ENCODE measurements around the gene DPP6.
"Not testable (repeated sequence)": the region's sequence is repeated elsewhere in the genome, so short reads cannot be mapped to it uniquely, and the experiment has no call there.

DNA sequence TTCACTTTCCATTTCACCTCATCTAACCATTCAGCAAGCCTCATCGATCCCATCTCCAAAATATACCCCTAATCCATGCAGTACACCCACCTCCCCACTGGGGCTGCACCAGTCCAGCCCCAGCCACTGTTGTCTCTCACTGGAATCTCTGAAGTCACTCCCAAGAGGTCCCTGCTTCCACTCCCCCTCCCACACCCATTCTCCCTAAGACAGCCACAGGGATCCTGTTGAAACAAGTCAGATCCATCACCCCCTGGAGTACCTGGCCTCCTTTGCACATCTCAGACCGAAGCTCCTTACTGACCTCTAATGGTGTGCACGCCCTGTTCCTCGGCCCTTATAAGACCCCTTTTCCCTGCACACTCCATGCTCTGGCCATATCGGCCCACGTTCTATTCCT, 36.6 kb upstream of the DPP6 start:
- TF ChIP-seq, protein P1, sequence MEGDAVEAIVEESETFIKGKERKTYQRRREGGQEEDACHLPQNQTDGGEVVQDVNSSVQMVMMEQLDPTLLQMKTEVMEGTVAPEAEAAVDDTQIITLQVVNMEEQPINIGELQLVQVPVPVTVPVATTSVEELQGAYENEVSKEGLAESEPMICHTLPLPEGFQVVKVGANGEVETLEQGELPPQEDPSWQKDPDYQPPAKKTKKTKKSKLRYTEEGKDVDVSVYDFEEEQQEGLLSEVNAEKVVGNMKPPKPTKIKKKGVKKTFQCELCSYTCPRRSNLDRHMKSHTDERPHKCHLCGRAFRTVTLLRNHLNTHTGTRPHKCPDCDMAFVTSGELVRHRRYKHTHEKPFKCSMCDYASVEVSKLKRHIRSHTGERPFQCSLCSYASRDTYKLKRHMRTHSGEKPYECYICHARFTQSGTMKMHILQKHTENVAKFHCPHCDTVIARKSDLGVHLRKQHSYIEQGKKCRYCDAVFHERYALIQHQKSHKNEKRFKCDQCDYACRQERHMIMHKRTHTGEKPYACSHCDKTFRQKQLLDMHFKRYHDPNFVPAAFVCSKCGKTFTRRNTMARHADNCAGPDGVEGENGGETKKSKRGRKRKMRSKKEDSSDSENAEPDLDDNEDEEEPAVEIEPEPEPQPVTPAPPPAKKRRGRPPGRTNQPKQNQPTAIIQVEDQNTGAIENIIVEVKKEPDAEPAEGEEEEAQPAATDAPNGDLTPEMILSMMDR (IDR thresholded peaks at IDR 0.05), result not testable (repeated sequence)
- TF ChIP-seq POLR2A, POLR2AphosphoS5 (IDR thresholded peaks at IDR 0.05): not testable (repeated sequence)
